ENCODE data around the gene CEP131. TPM values are rescaled to one million over a fixed set of nuclear protein-coding genes. Genes with fewer than 3 reads are reported as not detected.

CEP131 gene
- total RNA-seq, 6 experiments from 2014 or later: 1.5 to 4.3 (median 2.1) TPM

DNA sequence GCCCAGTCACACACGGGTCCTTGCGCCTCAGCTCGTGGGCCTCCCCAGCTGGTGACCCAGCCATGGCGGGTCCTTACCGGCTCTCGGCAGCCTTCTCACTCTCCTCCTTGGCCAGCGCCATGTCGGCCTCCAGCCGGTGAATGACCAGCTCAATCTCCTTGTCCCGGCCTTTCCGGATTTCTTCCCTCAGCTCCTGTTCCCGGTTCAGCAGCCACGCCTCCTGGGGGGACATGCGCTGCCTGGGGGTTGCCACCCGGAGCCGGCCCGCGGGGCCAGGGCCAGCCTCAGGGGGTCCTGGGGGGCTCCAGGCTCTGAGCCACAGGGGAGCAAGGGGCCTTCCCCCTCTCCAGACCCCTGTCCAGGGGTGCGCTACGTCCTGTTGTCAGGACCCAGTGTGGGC lies 31.6 kb downstream of the CEP131 start:
- Histone ChIP-seq H3K9me3 (no peaks in the 10 kb centered on the region), H3K36me3 (no peaks in the 10 kb centered on the region), H3K27me3 (no peaks in the 10 kb centered on the region), H3K4me1 (no peaks in the 10 kb centered on the region), H3K27ac (no peak overlapping the region), H3K4me3 (no peak overlapping the region)
- no peak for ATAC-seq
- WGBS (ENCODE audit: insufficient coverage, low coverage, low lambda C conversion rate, missing lambda C conversion rate): 100% methylated on average over 1 of the region's 20 CpGs
- DNase-seq: no peak
- intact Hi-C loops (cut with DNase I): loop anchor here in 1 of 2 donors (10.0 kb wide), 1 partner anchor 46 kb away; no protein-coding TSS in a partner anchor
- TF ChIP-seq, protein P1, sequence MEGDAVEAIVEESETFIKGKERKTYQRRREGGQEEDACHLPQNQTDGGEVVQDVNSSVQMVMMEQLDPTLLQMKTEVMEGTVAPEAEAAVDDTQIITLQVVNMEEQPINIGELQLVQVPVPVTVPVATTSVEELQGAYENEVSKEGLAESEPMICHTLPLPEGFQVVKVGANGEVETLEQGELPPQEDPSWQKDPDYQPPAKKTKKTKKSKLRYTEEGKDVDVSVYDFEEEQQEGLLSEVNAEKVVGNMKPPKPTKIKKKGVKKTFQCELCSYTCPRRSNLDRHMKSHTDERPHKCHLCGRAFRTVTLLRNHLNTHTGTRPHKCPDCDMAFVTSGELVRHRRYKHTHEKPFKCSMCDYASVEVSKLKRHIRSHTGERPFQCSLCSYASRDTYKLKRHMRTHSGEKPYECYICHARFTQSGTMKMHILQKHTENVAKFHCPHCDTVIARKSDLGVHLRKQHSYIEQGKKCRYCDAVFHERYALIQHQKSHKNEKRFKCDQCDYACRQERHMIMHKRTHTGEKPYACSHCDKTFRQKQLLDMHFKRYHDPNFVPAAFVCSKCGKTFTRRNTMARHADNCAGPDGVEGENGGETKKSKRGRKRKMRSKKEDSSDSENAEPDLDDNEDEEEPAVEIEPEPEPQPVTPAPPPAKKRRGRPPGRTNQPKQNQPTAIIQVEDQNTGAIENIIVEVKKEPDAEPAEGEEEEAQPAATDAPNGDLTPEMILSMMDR (IDR thresholded peaks at IDR 0.05): no peak
- no peak for TF ChIP-seq POLR2A (IDR thresholded peaks at IDR 0.05)

DNA sequence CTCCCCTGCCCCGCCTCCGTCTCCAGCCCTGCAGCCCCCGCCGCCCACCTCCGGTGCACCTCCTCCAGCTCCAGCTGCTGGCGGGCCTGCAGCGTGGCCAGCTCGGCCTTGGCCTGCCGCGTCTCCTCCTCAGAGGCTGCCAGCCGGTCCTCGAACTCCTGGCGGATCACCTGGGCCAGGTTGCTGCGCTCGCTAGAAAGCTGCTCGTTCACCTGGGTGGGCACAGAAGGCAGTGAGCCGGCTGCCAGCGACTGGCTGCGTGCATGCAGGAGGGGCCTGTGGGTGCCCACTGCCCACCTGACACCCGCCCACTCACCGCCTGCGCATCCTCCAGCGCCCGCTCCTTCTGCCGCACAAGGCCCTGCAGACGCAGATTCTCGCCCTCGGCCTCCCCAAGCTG lies 32.2 kb downstream of the CEP131 start:
- no peak for ATAC-seq

DNA sequence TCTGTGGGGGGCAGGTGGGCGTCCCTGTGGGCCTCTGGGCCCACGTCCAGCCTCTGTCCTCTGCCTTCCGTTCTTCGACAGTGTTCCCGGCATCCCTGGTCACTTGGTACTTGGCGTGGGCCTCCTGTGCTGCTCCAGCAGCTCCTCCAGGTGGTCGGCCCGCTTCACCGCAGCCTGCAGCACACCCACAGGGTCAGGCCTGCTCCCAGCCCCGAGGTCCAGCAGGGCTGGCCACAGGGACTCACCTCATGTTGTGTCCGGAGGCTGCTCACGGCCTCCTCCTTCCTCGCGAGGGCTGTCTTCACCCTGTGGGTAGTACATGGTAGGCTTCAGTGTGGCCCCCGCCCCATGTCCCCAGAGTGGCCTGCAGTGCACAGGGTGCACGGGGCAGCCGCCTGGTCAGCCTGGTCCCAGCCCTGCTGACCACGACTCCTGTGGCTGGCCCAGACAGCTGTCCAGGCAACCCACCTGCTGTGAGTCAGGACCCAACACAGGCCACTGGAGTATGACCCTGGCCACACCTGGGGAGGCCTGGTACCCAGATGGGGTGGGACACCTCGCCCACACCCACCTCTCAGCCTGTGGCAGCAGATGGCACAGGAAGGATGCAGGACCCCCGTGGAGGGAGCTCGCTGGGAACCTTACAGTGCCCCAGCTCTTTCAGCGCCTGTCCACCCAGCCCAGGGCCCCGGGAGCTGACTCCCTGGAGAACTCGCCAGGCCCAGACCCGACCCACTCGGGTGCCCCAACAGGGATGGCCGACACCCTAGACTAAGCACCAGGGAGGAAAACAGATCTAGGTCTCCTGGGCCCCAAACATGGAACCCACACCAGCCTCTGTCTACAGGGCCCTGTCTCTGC lies 32.9 kb downstream of the CEP131 start:
- DNase-seq: no peak
- no peak overlapping the region for H3K4me3 ChIP-seq
- no peaks in the 10 kb centered on the region for H3K36me3 ChIP-seq
- WGBS (ENCODE audit: insufficient coverage, low coverage, low lambda C conversion rate, missing lambda C conversion rate): 60% methylated on average over 3 of the region's 27 CpGs
- no peak for TF ChIP-seq POLR2A (IDR thresholded peaks at IDR 0.05)
- TF ChIP-seq, protein P1 (IDR thresholded peaks at IDR 0.05): peak in 1 of 4 donors; percentile 22
- H3K27me3 ChIP-seq: no peaks in the 10 kb centered on the region
- intact Hi-C loops (cut with DNase I): loop anchor here in 1 of 2 donors (10.0 kb wide), 1 partner anchor 45 kb away; no protein-coding TSS in a partner anchor
- peak; percentile 30 to 52 (median 42) for ATAC-seq
- H3K4me1 ChIP-seq: no peaks in the 10 kb centered on the region
- H3K27ac ChIP-seq: no peak overlapping the region
- H3K9me3 ChIP-seq: no peaks in the 10 kb centered on the region

More for the DNA sequence above, 32.2 kb downstream of the CEP131 start:
- WGBS (ENCODE audit: insufficient coverage, low coverage, low lambda C conversion rate, missing lambda C conversion rate): no CpG with 5 or more reads among the region's 28 CpGs
- Histone ChIP-seq H3K4me1 (no peaks in the 10 kb centered on the region), H3K9me3 (no peaks in the 10 kb centered on the region), H3K36me3 (no peaks in the 10 kb centered on the region), H3K27ac (no peak overlapping the region), H3K4me3 (no peak overlapping the region), H3K27me3 (no peaks in the 10 kb centered on the region)
- no peak for DNase-seq
- TF ChIP-seq, protein P1 (IDR thresholded peaks at IDR 0.05): no peak
- no peak for TF ChIP-seq POLR2A (IDR thresholded peaks at IDR 0.05)
- intact Hi-C loops (cut with DNase I): loop anchor here in 1 of 2 donors (10.0 kb wide), 1 partner anchor 46 kb away; no protein-coding TSS in a partner anchor

DNA sequence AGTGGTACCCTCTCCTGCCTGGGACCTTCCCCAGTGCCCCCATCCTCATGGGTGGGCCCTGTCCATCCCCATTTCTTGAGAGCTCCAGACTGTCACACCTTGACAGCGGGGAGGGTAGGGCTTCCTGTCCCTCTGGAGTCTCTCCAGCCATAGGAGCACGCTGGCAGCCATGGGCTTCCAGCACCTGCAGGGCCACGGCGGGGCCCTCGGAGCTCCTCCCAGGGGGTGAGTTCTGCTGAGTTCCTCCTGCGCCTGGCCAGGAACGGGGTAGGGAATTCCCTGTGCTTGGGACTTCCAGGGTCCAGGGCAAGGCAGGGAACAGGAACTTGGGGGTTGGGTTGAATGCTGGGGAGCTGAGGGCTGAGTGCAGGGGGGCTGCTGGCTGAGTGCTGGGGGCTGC lies 33.7 kb downstream of the CEP131 start:
- H3K27ac ChIP-seq: no peak overlapping the region
- no peaks in the 10 kb centered on the region for H3K36me3 ChIP-seq
- intact Hi-C loops (cut with DNase I): no loop called here
- no peak for TF ChIP-seq POLR2A (IDR thresholded peaks at IDR 0.05)
- TF ChIP-seq, protein P1 (IDR thresholded peaks at IDR 0.05): no peak
- DNase-seq (no peak), ATAC-seq (no peak)
- no peak overlapping the region for H3K4me3 ChIP-seq
- H3K4me1 ChIP-seq: no peaks in the 10 kb centered on the region
- H3K27me3 ChIP-seq: no peaks in the 10 kb centered on the region
- no CpG with 5 or more reads among the region's 7 CpGs for WGBS (ENCODE audit: insufficient coverage, low coverage, low lambda C conversion rate, missing lambda C conversion rate)
- H3K9me3 ChIP-seq: no peaks in the 10 kb centered on the region
